ENCODE measurements around the gene ARHGEF4.

Gene ARHGEF4

GRCh38 chr2:131027566-131028528 is 191.1 kb downstream of the ARHGEF4 start:
- no peak for DNase-seq

GRCh38 chr2:131029812-131030211 is 193.1 kb downstream of the ARHGEF4 start:
- no peak for DNase-seq

GRCh38 chr2:131030478-131030971 is 193.8 kb downstream of the ARHGEF4 start:
- DNase-seq = no peak

GRCh38 chr2:131031431-131031841 is 194.7 kb downstream of the ARHGEF4 start:
- no peak for DNase-seq

- no peak for DNase-seq
Observed at GRCh38 chr2:131031875-131032274, 195.2 kb downstream of the ARHGEF4 start.

- DNase-seq = no peak
Observed at GRCh38 chr2:131032393-131032836, 195.7 kb downstream of the ARHGEF4 start.

GRCh38 chr2:131033786-131034121 is 197.0 kb downstream of the ARHGEF4 start:
- DNase-seq = no peak

GRCh38 chr2:131034122-131035051 is 197.7 kb downstream of the ARHGEF4 start:
- DNase-seq = no peak

GRCh38 chr2:131035112-131035825 is 198.6 kb downstream of the ARHGEF4 start:
- DNase-seq = no peak

GRCh38 chr2:131035826-131036231 is 199.1 kb downstream of the ARHGEF4 start:
- DNase-seq = no peak

- no peak for DNase-seq
Observed at GRCh38 chr2:131036269-131036668, 199.6 kb downstream of the ARHGEF4 start.

GRCh38 chr2:131036696-131037397 is 200.1 kb downstream of the ARHGEF4 start:
- no peak for DNase-seq

GRCh38 chr2:131037398-131038257 is 200.9 kb downstream of the ARHGEF4 start:
- no peak for DNase-seq

GRCh38 chr2:131038258-131039100 is 201.8 kb downstream of the ARHGEF4 start:
- no peak for DNase-seq

GRCh38 chr2:131039101-131039440 is 202.4 kb downstream of the ARHGEF4 start:
- no peak for DNase-seq

- DNase-seq = no peak
Observed at GRCh38 chr2:131039535-131039907, 202.8 kb downstream of the ARHGEF4 start.

- no peak for DNase-seq
Observed at GRCh38 chr2:131039908-131040660, 203.4 kb downstream of the ARHGEF4 start.

- no peak for DNase-seq
Observed at GRCh38 chr2:131040661-131041401, 204.1 kb downstream of the ARHGEF4 start.
